ENCODE measurements around the gene SLC5A12.

DNA sequence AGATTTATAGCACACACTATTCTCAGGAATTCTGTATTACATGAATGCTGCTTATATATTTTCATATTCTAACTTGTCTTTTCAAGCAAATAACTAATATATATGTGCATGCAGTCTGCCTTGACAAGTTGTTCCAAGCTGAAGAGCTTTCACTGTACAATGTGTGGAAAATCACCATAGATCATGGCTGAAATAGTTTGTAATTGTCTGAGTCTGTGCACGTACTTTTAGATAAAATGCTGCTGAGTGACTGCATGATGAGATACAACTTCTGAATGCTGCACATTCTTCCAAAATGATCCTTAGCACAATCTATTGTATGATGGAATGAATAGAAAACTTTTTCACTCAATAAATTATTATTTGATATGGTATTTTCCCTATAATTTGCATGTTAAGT lies 58.9 kb downstream of the SLC5A12 start:
- TF ChIP-seq EZH2 (IDR thresholded peaks at IDR 0.05) (no peak), POLR2AphosphoS5 (IDR thresholded peaks at IDR 0.05; ENCODE audit: borderline replicate concordance, low read depth, low read length) (no peak), FOXP2 (optimal IDR thresholded peaks at IDR 0.05; ENCODE audit: control extremely low read depth, extremely low read length, insufficient read depth) (no peak)

Measured in SK-N-MC (cell line).